Neural cell (in vitro differentiated cells): ENCODE data around the gene ROBO4. TPM values are rescaled to one million over a fixed set of nuclear protein-coding genes. Genes with fewer than 3 reads are reported as not detected.

Experiments
- H2AFZ ChIP-seq: fragments of 200-600, 300-800 bp; sonication (generic), shearing (Covaris generic); 2 replicates; pipeline ENCODE4 v1.6.0; 2014; ENCODE audit warnings: low read depth, mild to moderate bottlenecking, antibody characterized with exemption, low read length, moderate library complexity
- H3F3A ChIP-seq: fragments of 200-600 bp; shearing (Covaris generic); 2 replicates; pipeline ENCODE4 v1.6.1; 2016; ENCODE audit warnings: mild to moderate bottlenecking, moderate library complexity, mixed read lengths, antibody characterized with exemption, low read length; ENCODE audit not compliant: insufficient read depth, poor library complexity, severe bottlenecking
- H3K27ac ChIP-seq: fragments of 200-600, 300-800 bp; sonication (generic), shearing (Covaris generic); 2 replicates; pipeline ENCODE4 v1.5.1; 2014; ENCODE audit warnings: mild to moderate bottlenecking, low read length, moderate library complexity
- H3K27me3 ChIP-seq: fragments of 300-800, 200-600 bp; sonication (generic), shearing (Covaris generic); 2 replicates; pipeline ENCODE4 v1.6.0; 2014; ENCODE audit warnings: mild to moderate bottlenecking, low read depth, low read length, moderate library complexity; ENCODE audit not compliant: insufficient read depth
- H3K36me3 ChIP-seq: fragments of 300-800, 200-600 bp; sonication (generic), shearing (Covaris generic); 2 replicates; pipeline ENCODE4 v1.5.1; 2014; ENCODE audit warnings: mild to moderate bottlenecking, antibody characterized with exemption, low read length, moderate library complexity; ENCODE audit not compliant: insufficient read depth
- H3K4me2 ChIP-seq: fragments of 300-800, 200-600 bp; sonication (generic), shearing (Covaris generic); 2 replicates; pipeline ENCODE4 v1.6.0; 2014; ENCODE audit warnings: mild to moderate bottlenecking, low read length
- H3K4me3 ChIP-seq: fragments of 300-800, 200-600 bp; sonication (generic), shearing (Covaris generic); 2 replicates; pipeline ENCODE4 v1.5.1; 2014; ENCODE audit warnings: mild to moderate bottlenecking, low read length, moderate library complexity
- H3K79me2 ChIP-seq: fragments of 200-600 bp; shearing (Covaris generic); replicated peaks from 2 replicates; pipeline ENCODE4 v1.6.0; 2014; ENCODE audit warnings: mild to moderate bottlenecking, low read length, moderate library complexity; ENCODE audit not compliant: insufficient read depth
- H3K9ac ChIP-seq: fragments of 300-800, 200-600 bp; sonication (generic), shearing (Covaris generic); 2 replicates; pipeline ENCODE4 v1.6.1; 2016; ENCODE audit warnings: mild to moderate bottlenecking, low read length, mixed read lengths
- H3K9me2 ChIP-seq: fragments of 200-600 bp; shearing (Covaris generic); 2 replicates; pipeline ENCODE4 v1.6.1; 2016; ENCODE audit warnings: mild to moderate bottlenecking, low read length, mixed read lengths; ENCODE audit not compliant: insufficient read depth
- H3K9me3 ChIP-seq: fragments of 200-600, 300-800 bp; sonication (generic), shearing (Covaris generic); 2 replicates; pipeline ENCODE4 v1.6.1; 2016; ENCODE audit warnings: mild to moderate bottlenecking, mixed run types, low read length, moderate library complexity, mixed read lengths
- H4K20me1 ChIP-seq: fragments of 200-600 bp; shearing (Covaris generic); 2 replicates; pipeline ENCODE4 v1.6.1; 2016; ENCODE audit warnings: mild to moderate bottlenecking, mixed run types; ENCODE audit not compliant: insufficient read depth
- EP300 ChIP-seq: fragments of 450-650 bp; conservative IDR thresholded peaks from 2 replicates; pipeline ENCODE4 v1.6.1; 2014; ENCODE audit warnings: antibody characterized with exemption, mild to moderate bottlenecking, moderate library complexity; ENCODE audit not compliant: poor library complexity, severe bottlenecking
- EZH2 ChIP-seq: fragments of 200-600, 300-800 bp; shearing (Covaris generic), sonication (generic); IDR thresholded peaks from 2 replicates; pipeline ENCODE4 v1.6.1; 2014; ENCODE audit warnings: antibody characterized with exemption, low read length, borderline replicate concordance, mild to moderate bottlenecking; ENCODE audit not compliant: insufficient read depth, poor library complexity, severe bottlenecking
- MXI1 ChIP-seq: fragments of 450-650 bp; conservative IDR thresholded peaks from 2 replicates; pipeline ENCODE4 v1.6.1; 2014; ENCODE audit warnings: antibody characterized with exemption, mild to moderate bottlenecking; ENCODE audit not compliant: poor library complexity, severe bottlenecking
- POLR2AphosphoS5 ChIP-seq: IDR thresholded peaks from 2 replicates; pipeline ENCODE4 v1.6.1; 2012
- RAD21 ChIP-seq: fragments of 450-650 bp; conservative IDR thresholded peaks from 2 replicates; pipeline ENCODE4 v1.6.1; 2014; ENCODE audit warnings: antibody characterized with exemption, mild to moderate bottlenecking, moderate library complexity
- SMC3 ChIP-seq: fragments of 450-650 bp; conservative IDR thresholded peaks from 2 replicates; pipeline ENCODE4 v1.6.1; 2014; ENCODE audit warnings: antibody characterized with exemption, mild to moderate bottlenecking, moderate library complexity; ENCODE audit not compliant: poor library complexity
- TAF1 ChIP-seq: IDR thresholded peaks from 2 replicates; pipeline ENCODE4 v1.6.1; 2012; ENCODE audit warnings: low read depth
- polyA plus RNA-seq: library from polyadenylated mRNA; depleted of rRNA; stranded (reverse); fragments of >200 nt; gene quantifications from 2 replicates; pipeline ENCODE4 v1.2.3, GENCODE V29; 2014
- TF ChIP-seq, protein P1 (sequence below): fragments of 450-650 bp; IDR thresholded peaks from 2 replicates; pipeline ENCODE4 v1.5.1; 2014; ENCODE audit warnings: antibody characterized with exemption, mild to moderate bottlenecking, moderate library complexity; ENCODE audit not compliant: poor library complexity, severe bottlenecking
- TF ChIP-seq, protein P2 (sequence below): IDR thresholded peaks from 2 replicates; pipeline ENCODE4 v1.6.1; 2012; ENCODE audit warnings: borderline replicate concordance

Gene ROBO4
- polyA plus RNA-seq, 1 donor from 2014 or later: not detected

DNA sequence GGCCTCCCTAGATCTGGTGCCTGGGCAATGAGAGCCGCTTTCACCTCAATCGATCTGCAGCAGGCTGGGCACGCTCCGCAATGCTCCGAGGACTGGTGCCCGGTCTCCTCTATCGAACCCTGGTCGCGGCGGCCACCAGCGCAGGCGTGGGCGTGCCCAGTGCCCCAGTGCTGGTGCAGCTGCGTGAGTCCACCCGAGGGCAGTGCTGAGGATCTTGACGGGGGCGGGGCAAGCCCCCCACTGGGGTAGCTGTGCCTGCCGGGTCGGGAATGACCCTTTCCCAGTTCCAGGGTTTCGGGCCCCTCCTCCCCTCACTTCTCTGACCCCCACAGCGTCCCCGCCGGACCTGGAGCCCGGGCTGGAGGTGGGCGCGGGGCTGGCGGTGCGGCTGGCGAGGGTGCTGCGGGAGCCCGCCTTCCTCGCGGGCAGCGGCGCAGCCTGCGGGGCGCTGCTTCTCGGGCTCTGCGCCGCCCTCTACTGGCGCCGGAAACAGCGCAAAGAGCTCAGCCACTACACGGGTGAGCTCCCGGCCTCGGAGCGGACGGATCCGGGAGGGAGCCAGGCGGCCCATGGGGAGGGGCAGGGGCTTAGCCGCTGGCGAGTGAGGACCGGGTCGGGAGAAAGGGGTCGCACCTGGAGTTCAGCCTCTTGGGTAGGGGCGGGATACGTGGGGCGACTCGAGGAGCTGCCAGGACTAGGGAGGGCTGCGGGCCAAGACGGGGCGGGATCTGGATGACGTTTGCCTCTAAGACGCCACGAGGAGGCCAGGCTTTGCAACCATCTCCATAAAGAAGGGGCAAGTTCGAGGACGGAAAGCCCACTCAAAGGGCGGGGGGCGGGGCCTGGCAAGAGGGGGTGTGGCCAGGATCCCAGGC is 21.5 kb downstream of the ROBO4 start:
- Histone ChIP-seq H3K79me2 (no peaks in the 10 kb centered on the region), H3K9me2 (no peaks in the 10 kb centered on the region), H3K36me3 (no peaks in the 10 kb centered on the region), H3K4me2 (no peak overlapping the region), H3K9ac (peak overlapping the region; percentile 85), H3F3A (no peaks in the 10 kb centered on the region), H3K4me3 (peak overlapping the region; percentile 81), H4K20me1 (no peaks in the 10 kb centered on the region), H3K27me3 (peaks cover 20% of the 10 kb centered on the region), H3K27ac (peak overlapping the region; percentile 81), H2AFZ (peak overlapping the region; percentile 83), H3K9me3 (no peaks in the 10 kb centered on the region)
- TF ChIP-seq EP300 (peak; percentile 65), EZH2 (no peak), RAD21 (peak; percentile 66), SMC3 (peak; percentile 80), POLR2AphosphoS5 (no peak), MXI1 (peak; percentile 76), TAF1 (no peak)
- TF ChIP-seq, protein P1, sequence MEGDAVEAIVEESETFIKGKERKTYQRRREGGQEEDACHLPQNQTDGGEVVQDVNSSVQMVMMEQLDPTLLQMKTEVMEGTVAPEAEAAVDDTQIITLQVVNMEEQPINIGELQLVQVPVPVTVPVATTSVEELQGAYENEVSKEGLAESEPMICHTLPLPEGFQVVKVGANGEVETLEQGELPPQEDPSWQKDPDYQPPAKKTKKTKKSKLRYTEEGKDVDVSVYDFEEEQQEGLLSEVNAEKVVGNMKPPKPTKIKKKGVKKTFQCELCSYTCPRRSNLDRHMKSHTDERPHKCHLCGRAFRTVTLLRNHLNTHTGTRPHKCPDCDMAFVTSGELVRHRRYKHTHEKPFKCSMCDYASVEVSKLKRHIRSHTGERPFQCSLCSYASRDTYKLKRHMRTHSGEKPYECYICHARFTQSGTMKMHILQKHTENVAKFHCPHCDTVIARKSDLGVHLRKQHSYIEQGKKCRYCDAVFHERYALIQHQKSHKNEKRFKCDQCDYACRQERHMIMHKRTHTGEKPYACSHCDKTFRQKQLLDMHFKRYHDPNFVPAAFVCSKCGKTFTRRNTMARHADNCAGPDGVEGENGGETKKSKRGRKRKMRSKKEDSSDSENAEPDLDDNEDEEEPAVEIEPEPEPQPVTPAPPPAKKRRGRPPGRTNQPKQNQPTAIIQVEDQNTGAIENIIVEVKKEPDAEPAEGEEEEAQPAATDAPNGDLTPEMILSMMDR: peak; percentile 98
- TF ChIP-seq, protein P2, sequence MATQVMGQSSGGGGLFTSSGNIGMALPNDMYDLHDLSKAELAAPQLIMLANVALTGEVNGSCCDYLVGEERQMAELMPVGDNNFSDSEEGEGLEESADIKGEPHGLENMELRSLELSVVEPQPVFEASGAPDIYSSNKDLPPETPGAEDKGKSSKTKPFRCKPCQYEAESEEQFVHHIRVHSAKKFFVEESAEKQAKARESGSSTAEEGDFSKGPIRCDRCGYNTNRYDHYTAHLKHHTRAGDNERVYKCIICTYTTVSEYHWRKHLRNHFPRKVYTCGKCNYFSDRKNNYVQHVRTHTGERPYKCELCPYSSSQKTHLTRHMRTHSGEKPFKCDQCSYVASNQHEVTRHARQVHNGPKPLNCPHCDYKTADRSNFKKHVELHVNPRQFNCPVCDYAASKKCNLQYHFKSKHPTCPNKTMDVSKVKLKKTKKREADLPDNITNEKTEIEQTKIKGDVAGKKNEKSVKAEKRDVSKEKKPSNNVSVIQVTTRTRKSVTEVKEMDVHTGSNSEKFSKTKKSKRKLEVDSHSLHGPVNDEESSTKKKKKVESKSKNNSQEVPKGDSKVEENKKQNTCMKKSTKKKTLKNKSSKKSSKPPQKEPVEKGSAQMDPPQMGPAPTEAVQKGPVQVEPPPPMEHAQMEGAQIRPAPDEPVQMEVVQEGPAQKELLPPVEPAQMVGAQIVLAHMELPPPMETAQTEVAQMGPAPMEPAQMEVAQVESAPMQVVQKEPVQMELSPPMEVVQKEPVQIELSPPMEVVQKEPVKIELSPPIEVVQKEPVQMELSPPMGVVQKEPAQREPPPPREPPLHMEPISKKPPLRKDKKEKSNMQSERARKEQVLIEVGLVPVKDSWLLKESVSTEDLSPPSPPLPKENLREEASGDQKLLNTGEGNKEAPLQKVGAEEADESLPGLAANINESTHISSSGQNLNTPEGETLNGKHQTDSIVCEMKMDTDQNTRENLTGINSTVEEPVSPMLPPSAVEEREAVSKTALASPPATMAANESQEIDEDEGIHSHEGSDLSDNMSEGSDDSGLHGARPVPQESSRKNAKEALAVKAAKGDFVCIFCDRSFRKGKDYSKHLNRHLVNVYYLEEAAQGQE: peak; percentile 45

DNA sequence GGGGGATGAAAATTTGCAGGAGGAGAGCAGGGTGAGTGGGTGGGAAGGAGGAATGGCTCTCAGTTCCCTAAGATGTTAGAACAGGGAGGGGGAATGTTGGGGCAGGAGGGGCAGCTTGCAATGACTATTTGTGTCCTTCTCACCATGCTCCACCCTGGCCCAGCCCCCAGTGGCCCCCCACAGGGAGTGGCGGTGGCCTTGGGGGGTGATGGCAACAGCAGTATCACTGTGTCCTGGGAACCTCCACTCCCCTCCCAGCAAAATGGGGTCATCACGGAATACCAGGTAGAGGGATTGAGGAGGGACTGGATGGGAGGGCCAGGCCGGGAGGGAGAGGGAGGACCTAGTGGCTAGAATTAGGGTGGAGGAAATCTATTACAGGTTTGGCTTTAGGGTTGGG is 22.3 kb downstream of the ROBO4 start:
- Histone ChIP-seq H3K4me3 (peak overlapping the region; percentile 81), H3K27me3 (peaks cover 27% of the 10 kb centered on the region), H2AFZ (peak overlapping the region; percentile 83), H3K27ac (no peak overlapping the region), H3K36me3 (no peaks in the 10 kb centered on the region), H4K20me1 (no peaks in the 10 kb centered on the region), H3K79me2 (no peaks in the 10 kb centered on the region), H3K4me2 (no peak overlapping the region), H3F3A (no peaks in the 10 kb centered on the region), H3K9me2 (no peaks in the 10 kb centered on the region), H3K9ac (peak overlapping the region; percentile 85), H3K9me3 (no peaks in the 10 kb centered on the region)
- TF ChIP-seq TAF1 (no peak), EZH2 (no peak), MXI1 (no peak), RAD21 (no peak), EP300 (no peak), POLR2AphosphoS5 (no peak), SMC3 (no peak)
- TF ChIP-seq, protein P2: no peak
- TF ChIP-seq, protein P1: no peak
